Breast epithelium (tissue), 3 donors: Measurements from ENCODE around the gene MDK.

Experiments
- CTCF ChIP-seq, 3 donors: fragments of 450-650 bp; IDR thresholded peaks; one replicate each; pipeline ENCODE4 v1.5.1; 2016 to 2017; ENCODE audit warnings: antibody characterized with exemption in 3 of 3, mild to moderate bottlenecking in 3 of 3, moderate library complexity in 3 of 3
- POLR2A ChIP-seq: fragments of 450-650 bp; IDR thresholded peaks from one replicate; pipeline ENCODE4 v1.6.1; 2016; ENCODE audit warnings: antibody characterized with exemption, mild to moderate bottlenecking, moderate library complexity
- POLR2AphosphoS5 ChIP-seq, 3 donors: sonication (generic); formaldehyde crosslinking; IDR thresholded peaks; one replicate each; pipeline ENCODE4 v1.6.1; 2017; ENCODE audit warnings: antibody characterized with exemption in 3 of 3

GRCh38 chr11:46413760-46414465 lies 32.4 kb downstream of the MDK start:
- no peak for TF ChIP-seq CTCF (IDR thresholded peaks at IDR 0.05)
- no peak for TF ChIP-seq POLR2A
- TF ChIP-seq POLR2AphosphoS5 (IDR thresholded peaks at IDR 0.05): no peak
